ENCODE results near the gene PGLYRP1.

The PGLYRP1 gene

GRCh38 chr19:46032597-46033025 is 9.8 kb upstream of the PGLYRP1 start:
- no peak for DNase-seq (ENCODE audit: low read depth in 2 of 2)

GRCh38 chr19:46031781-46032596 is 9.1 kb upstream of the PGLYRP1 start:
- no peak for DNase-seq (ENCODE audit: low read depth in 2 of 2)

GRCh38 chr19:46030812-46031550 is 8.1 kb upstream of the PGLYRP1 start:
- DNase-seq (ENCODE audit: low read depth in 2 of 2): no peak

- DNase-seq (ENCODE audit: low read depth in 2 of 2): no peak
These were observed 3.0 kb upstream of the PGLYRP1 start for GRCh38 chr19:46025835-46026234.

GRCh38 chr19:46023311-46023779 is 492 bp upstream of the PGLYRP1 start:
- no peak for DNase-seq (ENCODE audit: low read depth in 2 of 2)

- DNase-seq (ENCODE audit: low read depth in 2 of 2): no peak
These were observed 807 bp downstream of the PGLYRP1 start for GRCh38 chr19:46022061-46022430.

- no peak for DNase-seq (ENCODE audit: low read depth in 2 of 2)
These were observed 1.3 kb downstream of the PGLYRP1 start for GRCh38 chr19:46021531-46022041.

GRCh38 chr19:46020819-46021125 is 2.1 kb downstream of the PGLYRP1 start:
- DNase-seq (ENCODE audit: low read depth in 2 of 2): no peak

- no peak for DNase-seq (ENCODE audit: low read depth in 2 of 2)
These were observed 3.6 kb downstream of the PGLYRP1 start for GRCh38 chr19:46019270-46019669.

- DNase-seq (ENCODE audit: low read depth in 2 of 2): no peak
These were observed 4.1 kb downstream of the PGLYRP1 start for GRCh38 chr19:46018729-46019251.

- no peak for DNase-seq (ENCODE audit: low read depth in 2 of 2)
These were observed 4.8 kb downstream of the PGLYRP1 start for GRCh38 chr19:46017874-46018675.

- no peak for DNase-seq (ENCODE audit: low read depth in 2 of 2)
These were observed 5.8 kb downstream of the PGLYRP1 start for GRCh38 chr19:46017095-46017429.

- DNase-seq (ENCODE audit: low read depth in 2 of 2): peak; percentile 72 to 77
These were observed 6.3 kb downstream of the PGLYRP1 start for GRCh38 chr19:46016426-46017094.

GRCh38 chr19:46015687-46016425 is 7.0 kb downstream of the PGLYRP1 start:
- peak in 1 of 2 donors; percentile 11 for DNase-seq (ENCODE audit: low read depth in 2 of 2)

- DNase-seq (ENCODE audit: low read depth in 2 of 2): peak; percentile 55 to 57
These were observed 7.7 kb downstream of the PGLYRP1 start for GRCh38 chr19:46014941-46015686.

- DNase-seq (ENCODE audit: low read depth in 2 of 2): no peak
These were observed 8.3 kb downstream of the PGLYRP1 start for GRCh38 chr19:46014534-46014933.

- DNase-seq (ENCODE audit: low read depth in 2 of 2): peak; percentile 42 to 51
These were observed 13.0 kb downstream of the PGLYRP1 start for GRCh38 chr19:46009530-46010510.

GRCh38 chr19:46006411-46006810 is 16.4 kb downstream of the PGLYRP1 start:
- no peak for DNase-seq (ENCODE audit: low read depth in 2 of 2)

All from stimulated activated CD8-positive, alpha-beta memory T cell treated with anti-CD3 and anti-CD28 coated beads, Interleukin-2, amount 100 ng/mL, for 48 hours (primary cell).